22Rv1 (cell line): ENCODE results near the gene MIGA1.
"Not testable (repeated sequence)": the region's sequence is repeated elsewhere in the genome, so short reads cannot be mapped to it uniquely, and the experiment has no call there.

Experiments
- H3K27ac ChIP-seq: fragments of 450-650 bp; 2 replicates; pipeline ENCODE4 v1.5.1; 2017
- CTCF ChIP-seq: fragments of 450-650 bp; IDR thresholded peaks from 2 replicates; pipeline ENCODE4 v1.5.1; 2017; ENCODE audit warnings: mild to moderate bottlenecking
- ZFX ChIP-seq: fragments of 450-650 bp; IDR thresholded peaks from 2 replicates; pipeline ENCODE4 v1.6.1; 2017; ENCODE audit warnings: antibody characterized with exemption, borderline replicate concordance

Gene MIGA1

GRCh38 chr1:77803371-77803770, 23.9 kb downstream of the MIGA1 start:
- TF ChIP-seq ZFX = no peak
- no peak for TF ChIP-seq CTCF
- H3K27ac ChIP-seq = no peak overlapping the region

DNA sequence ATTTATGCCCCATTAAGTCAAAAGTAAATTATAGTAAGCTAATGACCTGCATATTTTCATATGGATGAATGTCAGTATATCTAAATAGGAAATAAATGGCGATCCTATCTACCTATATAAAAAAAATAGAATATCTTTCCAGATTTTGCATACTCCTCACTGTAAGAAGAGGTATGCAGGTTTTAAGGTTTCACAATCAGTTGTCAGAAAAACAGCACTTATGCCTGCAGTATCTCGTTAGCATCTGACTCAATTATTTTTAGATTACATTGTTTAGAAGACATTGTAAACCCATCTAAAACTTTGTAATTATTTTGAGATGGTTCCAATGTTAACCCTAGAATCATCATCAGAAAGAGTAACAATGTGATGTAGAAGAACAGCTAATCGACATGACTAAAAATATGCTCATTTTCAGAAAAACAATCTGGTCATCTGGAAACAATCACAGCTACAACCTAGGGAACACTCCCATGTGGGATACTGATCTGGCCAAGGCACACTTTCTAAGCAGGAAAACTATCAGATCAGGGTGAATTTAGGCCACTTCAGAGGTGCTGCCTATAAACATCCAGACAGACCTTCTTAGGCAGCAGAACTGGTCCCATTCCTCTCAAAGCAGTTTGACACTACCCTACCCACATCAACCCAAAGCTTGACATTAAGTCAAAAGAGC, 30.5 kb downstream of the MIGA1 start:
- H3K27ac ChIP-seq = not testable (repeated sequence)

DNA sequence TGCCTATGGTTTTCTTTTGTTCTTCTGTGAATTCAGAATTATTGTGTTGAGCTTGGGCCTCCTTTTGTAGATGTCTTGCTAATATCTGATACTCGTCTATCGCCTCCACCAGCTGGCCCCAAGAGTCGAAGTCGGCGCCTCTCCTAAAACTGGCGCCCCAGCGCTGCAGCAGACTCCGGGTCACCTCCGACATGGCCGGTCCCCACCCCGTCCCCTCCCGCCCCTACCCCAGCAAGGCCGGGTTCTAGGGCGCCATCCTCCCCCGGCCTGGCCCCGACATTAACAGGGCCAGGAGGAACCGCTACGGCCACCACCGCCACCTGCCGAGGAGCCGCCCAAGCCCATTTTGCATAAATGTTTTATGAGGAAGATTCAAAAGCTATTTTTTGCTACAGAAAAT, 32.1 kb downstream of the MIGA1 start:
- not testable (repeated sequence) for H3K27ac ChIP-seq

- TF ChIP-seq ZFX (no peak), CTCF (no peak)
- no peak overlapping the region for H3K27ac ChIP-seq
Measured at GRCh38 chr1:77817368-77818209, 38.1 kb downstream of the MIGA1 start.

GRCh38 chr1:77820121-77820520, 40.7 kb downstream of the MIGA1 start:
- no peak overlapping the region for H3K27ac ChIP-seq
- TF ChIP-seq CTCF (no peak), ZFX (no peak)

GRCh38 chr1:77824079-77824478, 44.6 kb downstream of the MIGA1 start:
- no peak overlapping the region for H3K27ac ChIP-seq
- TF ChIP-seq ZFX (no peak), CTCF (no peak)

- TF ChIP-seq ZFX (no peak), CTCF (no peak)
- H3K27ac ChIP-seq = no peak overlapping the region
Measured at GRCh38 chr1:77824694-77825093, 45.2 kb downstream of the MIGA1 start.

DNA sequence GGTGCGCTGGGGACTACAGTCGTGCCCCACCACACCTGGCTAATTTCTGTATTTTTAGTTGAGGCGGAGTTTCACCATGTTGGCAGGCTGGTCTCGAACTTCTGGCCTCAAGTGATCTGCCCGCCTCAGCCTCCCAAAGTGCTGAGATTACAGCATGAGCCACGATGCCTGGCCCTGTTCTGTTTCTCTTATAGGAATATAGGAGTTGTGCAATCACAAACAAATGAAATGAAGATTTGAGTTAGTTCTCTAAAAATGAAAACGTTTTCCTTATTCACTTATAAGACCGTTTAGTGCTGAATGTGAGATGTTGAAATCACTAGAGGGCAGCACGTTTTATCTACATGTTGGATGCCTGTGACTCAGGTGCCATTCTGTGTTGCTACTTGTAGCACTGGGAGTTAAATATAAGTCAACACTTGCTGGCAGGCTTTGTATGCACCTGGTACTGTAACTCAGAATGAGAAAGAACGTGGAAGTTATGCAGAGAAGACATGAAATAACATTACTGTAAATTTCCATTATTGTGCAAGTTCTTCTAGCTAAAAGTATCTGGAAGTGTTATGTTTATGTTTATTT, 45.8 kb downstream of the MIGA1 start:
- TF ChIP-seq ZFX (no peak), CTCF (peak; percentile 57)
- H3K27ac ChIP-seq = no peak overlapping the region

DNA sequence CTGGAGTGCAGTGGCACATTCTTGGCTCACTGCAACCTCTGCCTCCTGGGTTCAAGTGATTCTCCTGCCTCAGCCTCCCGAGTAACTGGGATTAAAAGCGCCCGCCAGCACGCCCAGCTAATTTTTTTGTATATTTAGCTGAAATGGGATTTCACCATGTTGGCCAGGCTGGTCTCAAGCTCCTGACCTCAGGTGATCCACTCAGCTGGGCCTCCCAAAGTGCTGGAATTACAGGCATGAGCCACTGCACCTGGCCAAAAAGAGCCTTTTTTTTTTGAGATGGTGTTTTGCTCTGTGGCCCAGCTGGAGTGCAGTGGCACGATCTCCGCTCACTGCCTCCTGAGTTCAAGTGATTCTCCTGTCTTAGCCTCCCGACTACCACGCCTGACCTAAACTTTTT, 47.4 kb downstream of the MIGA1 start:
- H3K27ac ChIP-seq = not testable (repeated sequence)
